ENCODE measurements around the gene HSF4.

DNA sequence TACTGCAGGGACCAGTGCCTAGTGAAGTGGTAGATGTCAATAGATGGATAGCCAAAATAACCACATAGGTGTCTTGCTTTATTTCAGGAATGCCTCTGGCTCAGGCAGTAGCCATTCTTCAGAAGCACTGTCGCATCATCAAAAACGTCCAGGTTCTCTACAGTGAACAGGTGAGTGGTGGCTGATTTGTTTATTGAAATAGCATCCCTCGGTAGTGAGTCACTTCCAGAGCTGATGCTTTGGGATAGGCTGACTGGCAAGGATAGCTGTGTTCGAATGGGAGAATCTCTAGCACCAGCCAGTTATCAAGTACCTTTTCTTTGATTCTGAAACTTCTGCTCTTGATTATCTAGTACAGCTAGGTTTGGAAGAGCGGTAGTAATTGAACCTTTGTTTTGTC lies 44.5 kb upstream of the HSF4 start:
- TF ChIP-seq EZH2phosphoT487 (IDR thresholded peaks at IDR 0.05; ENCODE audit: borderline replicate concordance): no peak
- TF ChIP-seq, protein P1, sequence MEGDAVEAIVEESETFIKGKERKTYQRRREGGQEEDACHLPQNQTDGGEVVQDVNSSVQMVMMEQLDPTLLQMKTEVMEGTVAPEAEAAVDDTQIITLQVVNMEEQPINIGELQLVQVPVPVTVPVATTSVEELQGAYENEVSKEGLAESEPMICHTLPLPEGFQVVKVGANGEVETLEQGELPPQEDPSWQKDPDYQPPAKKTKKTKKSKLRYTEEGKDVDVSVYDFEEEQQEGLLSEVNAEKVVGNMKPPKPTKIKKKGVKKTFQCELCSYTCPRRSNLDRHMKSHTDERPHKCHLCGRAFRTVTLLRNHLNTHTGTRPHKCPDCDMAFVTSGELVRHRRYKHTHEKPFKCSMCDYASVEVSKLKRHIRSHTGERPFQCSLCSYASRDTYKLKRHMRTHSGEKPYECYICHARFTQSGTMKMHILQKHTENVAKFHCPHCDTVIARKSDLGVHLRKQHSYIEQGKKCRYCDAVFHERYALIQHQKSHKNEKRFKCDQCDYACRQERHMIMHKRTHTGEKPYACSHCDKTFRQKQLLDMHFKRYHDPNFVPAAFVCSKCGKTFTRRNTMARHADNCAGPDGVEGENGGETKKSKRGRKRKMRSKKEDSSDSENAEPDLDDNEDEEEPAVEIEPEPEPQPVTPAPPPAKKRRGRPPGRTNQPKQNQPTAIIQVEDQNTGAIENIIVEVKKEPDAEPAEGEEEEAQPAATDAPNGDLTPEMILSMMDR (conservative IDR thresholded peaks at IDR 0.05; ENCODE audit: low read length): no peak

Measured in Loucy (cell line).